LNCAP (cell line): ENCODE measurements around the gene KNDC1.

Experiments used
- CTCF ChIP-seq: fragments of 450-650 bp; IDR thresholded peaks from 2 replicates; pipeline ENCODE4 v1.5.1; 2017; ENCODE audit warnings: mild to moderate bottlenecking

KNDC1 gene

GRCh38 chr10:133225707-133226191 lies 65.7 kb downstream of the KNDC1 start:
- no peak for TF ChIP-seq CTCF

- no peak for TF ChIP-seq CTCF
Observed at GRCh38 chr10:133226251-133226808, 66.3 kb downstream of the KNDC1 start.

GRCh38 chr10:133227256-133227655 lies 67.2 kb downstream of the KNDC1 start:
- no peak for TF ChIP-seq CTCF

- TF ChIP-seq CTCF, result no peak
Observed at GRCh38 chr10:133229265-133230043, 69.4 kb downstream of the KNDC1 start.

GRCh38 chr10:133230044-133230361 lies 70.0 kb downstream of the KNDC1 start, which contains the start of gene UTF1:
TSS of gene UTF1 (plus strand) at chr10:133230217. CDS start at chr10:133230289, 72 bp downstream.
- no peak for TF ChIP-seq CTCF

GRCh38 chr10:133230387-133231195 lies 70.6 kb downstream of the KNDC1 start:
- TF ChIP-seq CTCF, result no peak

GRCh38 chr10:133231244-133231945 lies 71.4 kb downstream of the KNDC1 start:
- no peak for TF ChIP-seq CTCF
